ENCODE data around the gene PDE6B.
"Not testable (repeated sequence)": the region's sequence is repeated elsewhere in the genome, so short reads cannot be mapped to it uniquely, and the experiment has no call there.

GRCh38 chr4:706083-706633, 80.8 kb downstream of the PDE6B start:
- TF ChIP-seq CTCF, POLR2A (IDR thresholded peaks at IDR 0.05): not testable (repeated sequence)
